MCF 10A (cell line): ENCODE data around the gene ADARB2. TPM values are rescaled to one million over a fixed set of nuclear protein-coding genes. Genes with fewer than 3 reads are reported as not detected.

Experiments
- BruUV-seq: library from RNA; stranded (reverse); fragments of 400-500 nt; replicated peaks from 2 replicates; lab custom pipeline; 2021; lab: Mats Ljungman, UMichigan
- CTCF ChIA-PET: fragments of 300-600 bp; sonication (Branson Sonifier 250); formaldehyde crosslinking; extraction: SDS; loops from one replicate; lab custom pipeline; 2021; ENCODE audit warnings: antibody characterized with exemption, inconsistent platforms; lab: Yijun Ruan, JAX
- POLR2A ChIA-PET: fragments of 300-600, 350-650 bp; sonication (Branson Sonifier 250); formaldehyde crosslinking; extraction: SDS; loops from one replicate; lab custom pipeline; 2020; ENCODE audit warnings: antibody characterized with exemption, inconsistent platforms; lab: Yijun Ruan, JAX
- DNase-seq: peaks from one replicate; pipeline ENCODE4 v3.0.0-alpha.2; 2018; ENCODE audit not compliant: unreplicated experiment
- H3K27ac Mint-ChIP-seq: one replicate; pipeline ENCODE4 v1.8.0; 2022; ENCODE audit warnings: mild to moderate bottlenecking, low read depth, mixed read lengths; ENCODE audit not compliant: unreplicated experiment
- H3K27me3 Mint-ChIP-seq: one replicate; pipeline ENCODE4 v1.8.0; 2022; ENCODE audit warnings: mixed read lengths; ENCODE audit not compliant: insufficient read depth, unreplicated experiment
- H3K36me3 Mint-ChIP-seq: one replicate; pipeline ENCODE4 v1.8.0; 2022; ENCODE audit warnings: mild to moderate bottlenecking, moderate library complexity, mixed read lengths; ENCODE audit not compliant: insufficient read depth, unreplicated experiment
- H3K4me1 Mint-ChIP-seq: one replicate; pipeline ENCODE4 v1.8.0; 2022; ENCODE audit warnings: mixed read lengths; ENCODE audit not compliant: insufficient read depth, unreplicated experiment
- H3K4me3 Mint-ChIP-seq: one replicate; pipeline ENCODE4 v1.8.0; 2022; ENCODE audit warnings: mild to moderate bottlenecking, moderate library complexity, mixed read lengths; ENCODE audit not compliant: unreplicated experiment
- H3K9me3 Mint-ChIP-seq: one replicate; pipeline ENCODE4 v1.8.0; 2022; ENCODE audit warnings: mixed read lengths; ENCODE audit not compliant: unreplicated experiment
- intact Hi-C: fragments of 100-400 bp; cut with micrococcal nuclease; formaldehyde crosslinking; loops from 2 replicates; pipeline ENCODE4 v1.14.1; 2022
- total RNA-seq: library from RNA; stranded (reverse); gene quantifications from 2 replicates; pipeline ENCODE4 v1.2.3, GENCODE V29; 2022
- TF ChIP-seq, protein P1 (sequence below): fragments of 200-600 bp; IDR thresholded peaks from one replicate; pipeline ENCODE4 v1.8.0; 2022; ENCODE audit warnings: antibody characterized with exemption, mild to moderate bottlenecking; ENCODE audit not compliant: unreplicated experiment

ADARB2 gene
- total RNA-seq, 1 experiment from 2014 or later, result 0.96 TPM

DNA sequence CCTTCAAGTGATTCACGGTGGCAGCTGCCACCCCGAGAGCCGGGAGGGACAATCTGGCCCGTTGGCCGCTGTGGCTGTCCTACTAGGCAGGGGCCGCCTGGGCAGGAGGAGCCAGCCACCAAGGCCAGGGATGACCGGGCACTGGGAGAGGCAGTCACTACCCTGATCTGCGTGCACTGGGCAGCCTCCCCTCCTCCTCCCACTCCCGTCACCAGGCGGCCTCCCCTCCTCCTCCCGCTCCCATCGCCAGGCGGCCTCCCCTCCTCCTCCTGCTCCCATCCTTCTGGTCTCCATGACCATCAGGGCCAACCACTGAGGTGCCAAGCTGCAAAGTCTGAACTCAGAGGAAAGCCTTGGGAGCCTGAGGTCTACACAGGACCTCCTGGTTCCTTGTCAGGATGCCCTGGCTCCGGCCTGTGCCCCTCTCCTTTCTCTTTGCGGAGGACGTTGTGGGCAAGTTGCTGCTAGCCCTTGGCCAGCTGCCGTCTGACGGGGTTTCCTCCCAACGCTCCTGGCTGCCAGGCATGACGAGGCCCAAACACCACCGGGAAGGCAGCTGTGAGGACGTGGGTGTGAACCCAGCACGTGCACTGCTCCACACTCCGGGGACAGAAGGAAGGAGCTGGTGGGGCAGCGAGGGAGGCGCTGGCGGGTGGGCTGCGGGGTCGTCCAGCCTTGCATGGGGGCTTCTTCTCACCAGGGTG is 550.0 kb downstream of the ADARB2 start:
- Mint-ChIP-seq H3K4me1 (peaks cover 6% of the 10 kb centered on the region), H3K4me3 (no peak overlapping the region), H3K36me3 (no peaks in the 10 kb centered on the region), H3K27me3 (peaks cover 13% of the 10 kb centered on the region), H3K9me3 (no peaks in the 10 kb centered on the region), H3K27ac (no peak overlapping the region)
- peak; percentile 83 for DNase-seq
- POLR2A ChIA-PET, result no interaction called here
- intact Hi-C loops, result no loop called here
- TF ChIP-seq, protein P1, sequence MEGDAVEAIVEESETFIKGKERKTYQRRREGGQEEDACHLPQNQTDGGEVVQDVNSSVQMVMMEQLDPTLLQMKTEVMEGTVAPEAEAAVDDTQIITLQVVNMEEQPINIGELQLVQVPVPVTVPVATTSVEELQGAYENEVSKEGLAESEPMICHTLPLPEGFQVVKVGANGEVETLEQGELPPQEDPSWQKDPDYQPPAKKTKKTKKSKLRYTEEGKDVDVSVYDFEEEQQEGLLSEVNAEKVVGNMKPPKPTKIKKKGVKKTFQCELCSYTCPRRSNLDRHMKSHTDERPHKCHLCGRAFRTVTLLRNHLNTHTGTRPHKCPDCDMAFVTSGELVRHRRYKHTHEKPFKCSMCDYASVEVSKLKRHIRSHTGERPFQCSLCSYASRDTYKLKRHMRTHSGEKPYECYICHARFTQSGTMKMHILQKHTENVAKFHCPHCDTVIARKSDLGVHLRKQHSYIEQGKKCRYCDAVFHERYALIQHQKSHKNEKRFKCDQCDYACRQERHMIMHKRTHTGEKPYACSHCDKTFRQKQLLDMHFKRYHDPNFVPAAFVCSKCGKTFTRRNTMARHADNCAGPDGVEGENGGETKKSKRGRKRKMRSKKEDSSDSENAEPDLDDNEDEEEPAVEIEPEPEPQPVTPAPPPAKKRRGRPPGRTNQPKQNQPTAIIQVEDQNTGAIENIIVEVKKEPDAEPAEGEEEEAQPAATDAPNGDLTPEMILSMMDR, result no peak
- CTCF ChIA-PET, result no interaction called here
- BruUV-seq, result no TSS peak

DNA sequence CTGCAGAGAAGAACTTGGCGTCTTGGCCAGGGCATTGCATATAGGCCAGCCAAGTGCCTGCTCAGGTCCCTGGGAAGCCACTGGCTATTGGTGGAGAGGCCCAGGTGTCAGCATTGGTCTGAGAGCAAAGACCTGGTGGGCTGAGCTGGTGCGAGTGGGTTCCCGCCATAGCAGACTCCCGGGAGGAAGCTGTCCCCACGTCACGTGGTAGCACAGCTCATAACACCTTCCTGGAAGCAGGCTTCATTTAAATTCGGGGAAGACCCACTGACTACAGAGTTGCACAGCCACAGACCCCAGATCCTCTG is 550.7 kb downstream of the ADARB2 start:
- Mint-ChIP-seq H3K27ac (no peak overlapping the region), H3K36me3 (no peaks in the 10 kb centered on the region), H3K27me3 (peaks cover 16% of the 10 kb centered on the region), H3K4me3 (no peak overlapping the region), H3K9me3 (no peaks in the 10 kb centered on the region), H3K4me1 (peaks cover 6% of the 10 kb centered on the region)
- no TSS peak for BruUV-seq
- intact Hi-C loops, result no loop called here
- TF ChIP-seq, protein P1, result no peak
- CTCF ChIA-PET, result no interaction called here
- POLR2A ChIA-PET, result no interaction called here
- DNase-seq, result no peak

- Mint-ChIP-seq H3K4me3 (no peak overlapping the region), H3K27me3 (peaks cover 22% of the 10 kb centered on the region), H3K27ac (no peak overlapping the region), H3K36me3 (no peaks in the 10 kb centered on the region), H3K9me3 (no peaks in the 10 kb centered on the region), H3K4me1 (peaks cover 6% of the 10 kb centered on the region)
- DNase-seq, result no peak
- POLR2A ChIA-PET, result no interaction called here
- CTCF ChIA-PET, result no interaction called here
- intact Hi-C loops, result no loop called here
- TF ChIP-seq, protein P1, result no peak
- BruUV-seq, result no TSS peak
These were observed 551.2 kb downstream of the ADARB2 start for GRCh38 chr10:1185911-1186682.

DNA sequence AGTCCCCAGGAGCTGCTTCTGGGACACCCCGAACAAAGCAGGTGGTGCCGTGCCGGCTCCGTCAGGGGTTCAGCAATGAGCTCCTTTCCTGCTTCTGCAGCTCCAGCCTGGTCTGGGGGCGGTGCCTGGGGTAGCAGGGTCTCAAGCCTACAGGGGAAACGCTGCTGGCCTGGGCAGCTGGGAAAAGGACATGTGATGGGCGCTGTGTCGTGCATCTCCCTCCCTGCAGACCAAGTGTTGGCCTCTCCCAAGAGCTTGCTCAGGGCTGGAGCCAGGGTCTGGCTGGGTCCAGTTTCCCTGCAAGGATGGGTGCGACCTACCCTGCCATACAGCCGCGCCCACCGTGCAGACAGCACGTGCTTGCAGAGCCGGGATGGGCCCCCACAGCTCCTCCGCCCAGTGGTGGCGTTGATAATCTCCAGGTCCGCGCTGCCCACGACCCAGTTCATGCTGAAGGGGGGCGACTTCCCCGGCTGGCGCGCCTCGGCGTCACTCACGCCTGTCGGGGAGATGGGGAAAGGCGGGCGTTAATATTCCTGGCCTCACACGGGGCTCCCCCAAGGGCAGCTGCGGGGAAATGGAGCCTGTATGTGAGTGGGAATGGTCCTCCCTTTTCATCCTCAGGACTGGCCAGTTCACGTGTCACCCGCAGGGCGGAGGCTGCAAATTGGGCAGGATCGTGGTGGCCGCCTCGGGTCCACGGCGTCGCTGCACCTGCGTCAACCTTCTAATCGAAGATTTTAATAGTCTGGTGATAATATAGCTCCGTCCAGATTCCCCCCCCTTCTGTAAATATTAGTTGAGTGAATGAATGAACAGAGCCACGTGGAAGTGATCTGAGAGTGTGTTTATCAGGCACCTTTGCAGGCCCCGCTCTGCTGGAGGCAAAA is 552.5 kb downstream of the ADARB2 start:
- no peak overlapping the region for H3K27ac Mint-ChIP-seq
- intact Hi-C loops, result no loop called here

More for the DNA sequence above, 552.5 kb downstream of the ADARB2 start:
- Mint-ChIP-seq H3K36me3 (no peaks in the 10 kb centered on the region), H3K4me3 (no peak overlapping the region), H3K9me3 (no peaks in the 10 kb centered on the region), H3K4me1 (peaks cover 6% of the 10 kb centered on the region), H3K27me3 (peaks cover 33% of the 10 kb centered on the region)
- TF ChIP-seq, protein P1, result no peak
- ChIA-PET CTCF (no interaction called here), POLR2A (interaction anchor here (0.6 kb wide), 1 partner anchor 13 kb away, joined by 3 read pairs; no protein-coding TSS in a partner anchor)
- DNase-seq, result no peak
- BruUV-seq, result no TSS peak
